NCI-H1417 (cell line): Measurements from ENCODE around the gene MBD5.

ENCODE experiments used
- DNase-seq, 3 experiments: peaks; one replicate each; lab custom pipeline; 2025; lab: John Stamatoyannopoulos, UW

The MBD5 gene

GRCh38 chr2:148548716-148549400 is 528.0 kb downstream of the MBD5 start:
- DNase-seq: no peak

GRCh38 chr2:148552675-148553331 is 531.9 kb downstream of the MBD5 start:
- peak; percentile 19 to 70 (median 36) for DNase-seq

- peak in 1 of 3 experiments; percentile 27 for DNase-seq
These were observed 532.5 kb downstream of the MBD5 start for GRCh38 chr2:148553332-148553887.

- DNase-seq: no peak
These were observed 533.8 kb downstream of the MBD5 start for GRCh38 chr2:148554459-148555247.

GRCh38 chr2:148555622-148556294 is 534.9 kb downstream of the MBD5 start:
- DNase-seq: no peak

GRCh38 chr2:148557844-148558436 is 537.0 kb downstream of the MBD5 start:
- no peak for DNase-seq

- no peak for DNase-seq
These were observed 539.6 kb downstream of the MBD5 start for GRCh38 chr2:148560496-148560895.

- no peak for DNase-seq
These were observed 540.5 kb downstream of the MBD5 start for GRCh38 chr2:148561389-148561788.

GRCh38 chr2:148565272-148565894 is 544.5 kb downstream of the MBD5 start:
- peak in 1 of 3 experiments; percentile 27 for DNase-seq
